Measurements from ENCODE around the gene FAM3A.

DNA sequence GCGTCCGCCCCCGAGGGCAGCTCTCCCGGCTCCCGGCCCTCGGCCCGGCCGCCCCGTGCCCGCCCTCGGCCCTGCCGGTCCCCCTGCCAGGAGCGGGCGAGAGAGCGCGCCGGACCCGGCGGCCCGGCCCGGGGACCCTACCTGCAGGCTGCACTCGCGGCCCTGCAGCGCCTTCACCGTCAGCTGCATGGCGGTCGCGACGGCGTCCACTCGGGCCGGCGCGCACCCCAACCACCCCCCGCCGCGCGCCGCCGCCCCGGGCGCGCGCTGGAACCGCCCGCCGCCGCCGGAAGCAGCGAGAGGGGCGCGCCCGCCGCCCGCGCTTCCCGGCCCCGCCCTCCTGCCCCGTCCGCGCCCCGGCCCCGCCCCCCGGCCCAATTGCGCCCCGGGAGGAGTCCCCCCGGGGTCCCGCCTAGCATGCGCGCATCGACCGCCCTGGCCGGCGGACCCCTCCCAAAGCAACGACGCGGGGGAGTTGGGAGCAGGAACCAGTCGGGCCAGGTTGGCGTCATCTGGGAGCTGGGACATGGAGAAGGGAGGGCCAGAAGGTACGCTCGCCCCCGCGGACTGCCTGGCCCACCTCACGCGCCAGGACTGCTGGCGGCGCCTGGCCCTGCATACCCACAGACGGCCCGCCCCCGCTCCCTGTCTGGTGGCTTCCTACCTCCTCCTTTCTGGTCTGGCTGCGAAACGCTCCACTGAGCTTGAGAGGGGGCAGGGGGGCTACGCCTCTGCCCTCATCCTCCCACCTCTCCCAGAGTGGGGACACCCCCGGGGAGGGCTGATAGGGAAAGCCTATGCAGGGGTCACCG, 29.4 kb downstream of the FAM3A start, which contains the start of gene UBL4A:
- TF ChIP-seq, protein P1, sequence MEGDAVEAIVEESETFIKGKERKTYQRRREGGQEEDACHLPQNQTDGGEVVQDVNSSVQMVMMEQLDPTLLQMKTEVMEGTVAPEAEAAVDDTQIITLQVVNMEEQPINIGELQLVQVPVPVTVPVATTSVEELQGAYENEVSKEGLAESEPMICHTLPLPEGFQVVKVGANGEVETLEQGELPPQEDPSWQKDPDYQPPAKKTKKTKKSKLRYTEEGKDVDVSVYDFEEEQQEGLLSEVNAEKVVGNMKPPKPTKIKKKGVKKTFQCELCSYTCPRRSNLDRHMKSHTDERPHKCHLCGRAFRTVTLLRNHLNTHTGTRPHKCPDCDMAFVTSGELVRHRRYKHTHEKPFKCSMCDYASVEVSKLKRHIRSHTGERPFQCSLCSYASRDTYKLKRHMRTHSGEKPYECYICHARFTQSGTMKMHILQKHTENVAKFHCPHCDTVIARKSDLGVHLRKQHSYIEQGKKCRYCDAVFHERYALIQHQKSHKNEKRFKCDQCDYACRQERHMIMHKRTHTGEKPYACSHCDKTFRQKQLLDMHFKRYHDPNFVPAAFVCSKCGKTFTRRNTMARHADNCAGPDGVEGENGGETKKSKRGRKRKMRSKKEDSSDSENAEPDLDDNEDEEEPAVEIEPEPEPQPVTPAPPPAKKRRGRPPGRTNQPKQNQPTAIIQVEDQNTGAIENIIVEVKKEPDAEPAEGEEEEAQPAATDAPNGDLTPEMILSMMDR (IDR thresholded peaks at IDR 0.05) = no peak
- TF ChIP-seq EZH2phosphoT487 (IDR thresholded peaks at IDR 0.05) (no peak), EZH2 (IDR thresholded peaks at IDR 0.05) (no peak)

Measured in neural progenitor cell (in vitro differentiated cells).